Measurements from ENCODE around the gene HNRNPC. TPM values are rescaled to one million over a fixed set of nuclear protein-coding genes. Genes with fewer than 3 reads are reported as not detected.

Gene HNRNPC
- total RNA-seq, 1 experiment from 2014 or later, result 843 TPM

DNA sequence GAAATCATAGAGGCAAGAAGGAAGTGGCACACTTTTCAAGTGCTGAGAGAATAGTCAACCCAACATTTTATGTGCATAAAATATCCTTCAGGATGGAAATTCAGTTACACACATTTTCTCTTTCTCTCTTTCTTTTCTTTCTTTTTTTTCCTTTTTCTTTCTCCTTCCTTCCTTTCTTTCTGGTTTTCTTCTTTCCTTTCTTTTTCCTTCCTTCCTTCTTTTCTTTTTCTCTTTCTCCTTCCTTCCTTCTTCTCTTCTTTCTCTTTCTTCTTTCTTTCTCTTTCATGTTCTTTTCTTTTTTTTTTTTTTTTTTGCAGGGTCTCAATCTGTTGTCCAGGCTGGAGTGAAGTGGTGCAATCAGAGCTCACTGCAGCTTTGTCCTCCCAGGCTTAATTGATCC, 74.6 kb downstream of the HNRNPC start:
- Histone ChIP-seq H3K9ac (ENCODE audit: low read length) (no peak overlapping the region), H3K4me1 (ENCODE audit: control insufficient read depth in 1 of 2, insufficient read depth in 2 of 2, low read length in 2 of 2) (peaks cover 0 to 14% of the 10 kb centered on the region in 2 experiments; a peak in 3 of 4 replicates), H3K27me3 (ENCODE audit: insufficient read depth, low read length) (no peaks in the 10 kb centered on the region), H3K9me2 (ENCODE audit: insufficient read depth) (no peaks in the 10 kb centered on the region), H3K4me3 (replicated peaks in 1 of 2; ENCODE audit: low read depth in 1 of 2, low read length in 2 of 2) (no peak overlapping the region), H3K4me2 (ENCODE audit: low read length) (no peak overlapping the region), H2AFZ (ENCODE audit: low read depth, low read length, poor library complexity, severe bottlenecking) (no peak overlapping the region), H3K79me2 (ENCODE audit: insufficient read depth, low read length) (no peaks in the 10 kb centered on the region), H3K36me3 (ENCODE audit: control insufficient read depth in 1 of 2, insufficient read depth in 2 of 2, low read length in 2 of 2) (no peaks in the 10 kb centered on the region), H3K27ac (ENCODE audit: low read depth, low read length) (no peak overlapping the region), H3K9me3 (ENCODE audit: control insufficient read depth in 1 of 2, insufficient read depth in 1 of 2, low read depth in 1 of 2, low read length in 2 of 2) (no peaks in the 10 kb centered on the region), H4K20me1 (ENCODE audit: insufficient read depth) (no peaks in the 10 kb centered on the region)
- TF ChIP-seq CBX3 (IDR thresholded peaks at IDR 0.05; ENCODE audit: low read depth), result no peak
- no peak for TF ChIP-seq SRF (IDR thresholded peaks at IDR 0.05; ENCODE audit: low read depth)
- TF ChIP-seq POLR2AphosphoS5 (IDR thresholded peaks at IDR 0.05; ENCODE audit: low read depth, low read length), result no peak
- no peak for TF ChIP-seq POLR2A (IDR thresholded peaks at IDR 0.05; ENCODE audit: borderline replicate concordance, extremely low read depth, insufficient read depth, insufficient read length)
- TF ChIP-seq, protein P1, sequence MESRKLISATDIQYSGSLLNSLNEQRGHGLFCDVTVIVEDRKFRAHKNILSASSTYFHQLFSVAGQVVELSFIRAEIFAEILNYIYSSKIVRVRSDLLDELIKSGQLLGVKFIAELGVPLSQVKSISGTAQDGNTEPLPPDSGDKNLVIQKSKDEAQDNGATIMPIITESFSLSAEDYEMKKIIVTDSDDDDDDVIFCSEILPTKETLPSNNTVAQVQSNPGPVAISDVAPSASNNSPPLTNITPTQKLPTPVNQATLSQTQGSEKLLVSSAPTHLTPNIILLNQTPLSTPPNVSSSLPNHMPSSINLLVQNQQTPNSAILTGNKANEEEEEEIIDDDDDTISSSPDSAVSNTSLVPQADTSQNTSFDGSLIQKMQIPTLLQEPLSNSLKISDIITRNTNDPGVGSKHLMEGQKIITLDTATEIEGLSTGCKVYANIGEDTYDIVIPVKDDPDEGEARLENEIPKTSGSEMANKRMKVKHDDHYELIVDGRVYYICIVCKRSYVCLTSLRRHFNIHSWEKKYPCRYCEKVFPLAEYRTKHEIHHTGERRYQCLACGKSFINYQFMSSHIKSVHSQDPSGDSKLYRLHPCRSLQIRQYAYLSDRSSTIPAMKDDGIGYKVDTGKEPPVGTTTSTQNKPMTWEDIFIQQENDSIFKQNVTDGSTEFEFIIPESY (IDR thresholded peaks at IDR 0.05; ENCODE audit: extremely low read depth, insufficient replicate concordance, low read length), result no peak
- ChIA-PET RAD21 (ENCODE audit: low non-redundant PET in 1 of 2, low total read pairs in 2 of 2, uncharacterized antibody in 2 of 2, unreplicated experiment in 2 of 2) (no interaction called here), POLR2A (no interaction called here), CTCF (no interaction called here)
- ATAC-seq (no peak), DNase-seq (ENCODE audit: low read depth, low spot score) (no peak)
- intact Hi-C loops (cut with micrococcal nuclease), result no loop called here
- BruUV-seq (replicated peaks), result no TSS peak

DNA sequence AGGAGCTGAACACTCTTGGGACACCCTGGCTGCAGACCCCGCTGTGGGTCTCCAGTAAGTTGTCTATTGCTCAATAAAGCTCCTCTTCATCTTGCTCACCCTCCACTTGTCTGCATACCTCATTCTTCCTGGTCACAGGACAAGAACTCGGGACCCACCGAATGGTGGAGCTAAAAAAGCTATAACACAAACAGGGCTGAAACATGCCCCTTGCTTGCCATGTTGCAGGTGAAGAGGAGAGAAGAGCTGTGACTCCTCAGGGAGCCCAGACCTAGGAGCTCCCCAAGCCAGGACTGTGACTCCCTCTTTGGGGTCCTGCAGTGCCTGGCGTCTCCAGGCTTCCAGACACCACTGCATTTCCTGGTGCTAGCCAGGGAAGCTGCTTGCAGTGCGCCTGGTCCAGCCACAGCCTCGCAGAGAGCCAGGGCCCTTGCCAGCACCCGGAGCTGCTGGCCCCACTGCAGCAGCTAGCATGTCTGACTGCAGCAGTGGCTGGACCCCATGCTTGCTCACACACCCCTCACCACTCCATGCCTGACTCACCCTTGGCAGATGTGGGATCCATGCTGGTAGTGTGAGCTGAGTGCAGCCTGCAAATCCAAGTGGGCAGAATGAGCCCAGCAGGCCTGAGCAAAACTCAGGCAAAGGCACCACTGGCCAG, 76.2 kb downstream of the HNRNPC start:
- no peaks in the 10 kb centered on the region for H3K9me3 ChIP-seq (ENCODE audit: control insufficient read depth in 1 of 2, insufficient read depth in 1 of 2, low read depth in 1 of 2, low read length in 2 of 2)
- ChIA-PET POLR2A (no interaction called here), RAD21 (ENCODE audit: low non-redundant PET in 1 of 2, low total read pairs in 2 of 2, uncharacterized antibody in 2 of 2, unreplicated experiment in 2 of 2) (no interaction called here), CTCF (no interaction called here)
- peaks cover 0 to 14% of the 10 kb centered on the region in 2 experiments; a peak in 3 of 4 replicates for H3K4me1 ChIP-seq (ENCODE audit: control insufficient read depth in 1 of 2, insufficient read depth in 2 of 2, low read length in 2 of 2)
- no peaks in the 10 kb centered on the region for H3K36me3 ChIP-seq (ENCODE audit: control insufficient read depth in 1 of 2, insufficient read depth in 2 of 2, low read length in 2 of 2)
- H3K4me2 ChIP-seq (ENCODE audit: low read length), result no peak overlapping the region; the same call in 1 of the 2 replicates
- no peak for ATAC-seq
- H3K4me3 ChIP-seq (replicated peaks in 1 of 2; ENCODE audit: low read depth in 1 of 2, low read length in 2 of 2), result no peak overlapping the region
- DNase-seq (ENCODE audit: low read depth, low spot score), result no peak
- no peaks in the 10 kb centered on the region for H4K20me1 ChIP-seq (ENCODE audit: insufficient read depth)
- intact Hi-C loops (cut with micrococcal nuclease), result no loop called here
- H2AFZ ChIP-seq (ENCODE audit: low read depth, low read length, poor library complexity, severe bottlenecking), result no peak overlapping the region
- no peak overlapping the region for H3K27ac ChIP-seq (ENCODE audit: low read depth, low read length)
- H3K9ac ChIP-seq (ENCODE audit: low read length), result no peak overlapping the region
- H3K9me2 ChIP-seq (ENCODE audit: insufficient read depth), result no peaks in the 10 kb centered on the region
- no TSS peak for BruUV-seq (replicated peaks)
- H3K79me2 ChIP-seq (ENCODE audit: insufficient read depth, low read length), result no peaks in the 10 kb centered on the region
- H3K27me3 ChIP-seq (ENCODE audit: insufficient read depth, low read length), result no peaks in the 10 kb centered on the region
- TF ChIP-seq, protein P2, sequence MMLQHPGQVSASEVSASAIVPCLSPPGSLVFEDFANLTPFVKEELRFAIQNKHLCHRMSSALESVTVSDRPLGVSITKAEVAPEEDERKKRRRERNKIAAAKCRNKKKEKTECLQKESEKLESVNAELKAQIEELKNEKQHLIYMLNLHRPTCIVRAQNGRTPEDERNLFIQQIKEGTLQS (IDR thresholded peaks at IDR 0.05), result no peak
- no peak for TF ChIP-seq POLR2A (IDR thresholded peaks at IDR 0.05; ENCODE audit: borderline replicate concordance, extremely low read depth, insufficient read depth, insufficient read length)
- TF ChIP-seq, protein P3, sequence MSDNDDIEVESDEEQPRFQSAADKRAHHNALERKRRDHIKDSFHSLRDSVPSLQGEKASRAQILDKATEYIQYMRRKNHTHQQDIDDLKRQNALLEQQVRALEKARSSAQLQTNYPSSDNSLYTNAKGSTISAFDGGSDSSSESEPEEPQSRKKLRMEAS (IDR thresholded peaks at IDR 0.05), result no peak
- TF ChIP-seq SIN3A (IDR thresholded peaks at IDR 0.05; ENCODE audit: low read depth), result no peak
- TF ChIP-seq ZNF274 (IDR thresholded peaks at IDR 0.05; ENCODE audit: low read depth, low read length), result no peak
- no peak for TF ChIP-seq TCF7L2 (IDR thresholded peaks at IDR 0.05; ENCODE audit: borderline replicate concordance, extremely low read depth, insufficient read depth, insufficient read length)
- no peak for TF ChIP-seq SRF (IDR thresholded peaks at IDR 0.05; ENCODE audit: low read depth)
- TF ChIP-seq JUND (IDR thresholded peaks at IDR 0.05), result no peak
- TF ChIP-seq, protein P4, sequence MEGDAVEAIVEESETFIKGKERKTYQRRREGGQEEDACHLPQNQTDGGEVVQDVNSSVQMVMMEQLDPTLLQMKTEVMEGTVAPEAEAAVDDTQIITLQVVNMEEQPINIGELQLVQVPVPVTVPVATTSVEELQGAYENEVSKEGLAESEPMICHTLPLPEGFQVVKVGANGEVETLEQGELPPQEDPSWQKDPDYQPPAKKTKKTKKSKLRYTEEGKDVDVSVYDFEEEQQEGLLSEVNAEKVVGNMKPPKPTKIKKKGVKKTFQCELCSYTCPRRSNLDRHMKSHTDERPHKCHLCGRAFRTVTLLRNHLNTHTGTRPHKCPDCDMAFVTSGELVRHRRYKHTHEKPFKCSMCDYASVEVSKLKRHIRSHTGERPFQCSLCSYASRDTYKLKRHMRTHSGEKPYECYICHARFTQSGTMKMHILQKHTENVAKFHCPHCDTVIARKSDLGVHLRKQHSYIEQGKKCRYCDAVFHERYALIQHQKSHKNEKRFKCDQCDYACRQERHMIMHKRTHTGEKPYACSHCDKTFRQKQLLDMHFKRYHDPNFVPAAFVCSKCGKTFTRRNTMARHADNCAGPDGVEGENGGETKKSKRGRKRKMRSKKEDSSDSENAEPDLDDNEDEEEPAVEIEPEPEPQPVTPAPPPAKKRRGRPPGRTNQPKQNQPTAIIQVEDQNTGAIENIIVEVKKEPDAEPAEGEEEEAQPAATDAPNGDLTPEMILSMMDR (IDR thresholded peaks at IDR 0.05 in 2 of 3, conservative IDR thresholded peaks at IDR 0.05 in 1 of 3; ENCODE audit: borderline replicate concordance in 1 of 3, insufficient read depth in 1 of 3, low read depth in 2 of 3, low read length in 2 of 3), result no peak
- TF ChIP-seq, protein P1 (IDR thresholded peaks at IDR 0.05; ENCODE audit: extremely low read depth, insufficient replicate concordance, low read length), result no peak
- TF ChIP-seq POLR2AphosphoS5 (IDR thresholded peaks at IDR 0.05; ENCODE audit: low read depth, low read length), result no peak

Measured in HCT116 (cell line).